Activated CD4-positive, alpha-beta T cell treated with anti-CD3 and anti-CD28 coated beads, Interleukin-2, amount 50 U/mL, for 24 hours (primary cell): ENCODE results near the gene EFHD1.
A peak's percentile ranks its signal among the peaks of the same experiment; 100 is the strongest.
"Not testable (repeated sequence)": the region's sequence is repeated elsewhere in the genome, so short reads cannot be mapped to it uniquely, and the experiment has no call there.

Experiments used
- DNase-seq, 2 donors: peaks; one replicate each; pipeline ENCODE4 v3.0.0-alpha.2; 2020; ENCODE audit warnings: low read depth in 1 of 2, low spot score in 1 of 2

EFHD1 gene

GRCh38 chr2:232689152-232689910 lies 55.9 kb downstream of the EFHD1 start:
- no peak for DNase-seq

- not testable (repeated sequence) for DNase-seq
These were observed 57.7 kb downstream of the EFHD1 start for GRCh38 chr2:232691117-232691516.

- no peak for DNase-seq
These were observed 59.9 kb downstream of the EFHD1 start for GRCh38 chr2:232693344-232693743.

GRCh38 chr2:232696609-232697058 lies 63.2 kb downstream of the EFHD1 start:
- no peak for DNase-seq

GRCh38 chr2:232697059-232697806 lies 63.8 kb downstream of the EFHD1 start, which contains the start of gene GIGYF2:
TSS of gene GIGYF2 (plus strand) at chr2:232697331. CDS start at chr2:232735198, 37,867 bp downstream.
- peak; percentile 85 to 93 for DNase-seq

- peak in 1 of 2 donors; percentile 7 for DNase-seq
These were observed 64.4 kb downstream of the EFHD1 start for GRCh38 chr2:232697807-232698110.

- DNase-seq = no peak
These were observed 65.2 kb downstream of the EFHD1 start for GRCh38 chr2:232698556-232699091.

- no peak for DNase-seq
These were observed 65.7 kb downstream of the EFHD1 start for GRCh38 chr2:232699110-232699509.

GRCh38 chr2:232700154-232700553 lies 66.8 kb downstream of the EFHD1 start:
- no peak for DNase-seq

- no peak for DNase-seq
These were observed 73.7 kb downstream of the EFHD1 start for GRCh38 chr2:232707076-232707475.

- DNase-seq = no peak
These were observed 80.1 kb downstream of the EFHD1 start for GRCh38 chr2:232713505-232713904.

- no peak for DNase-seq
These were observed 81.6 kb downstream of the EFHD1 start for GRCh38 chr2:232714969-232715368.

- DNase-seq = not testable (repeated sequence)
These were observed 86.7 kb downstream of the EFHD1 start for GRCh38 chr2:232720056-232720455.

GRCh38 chr2:232721261-232721660 lies 87.9 kb downstream of the EFHD1 start:
- DNase-seq = no peak

GRCh38 chr2:232721882-232722281 lies 88.5 kb downstream of the EFHD1 start:
- no peak for DNase-seq

- DNase-seq = no peak
These were observed 89.6 kb downstream of the EFHD1 start for GRCh38 chr2:232723027-232723426.

GRCh38 chr2:232728785-232729184 lies 95.4 kb downstream of the EFHD1 start:
- DNase-seq = no peak

GRCh38 chr2:232731470-232731869 lies 98.1 kb downstream of the EFHD1 start:
- no peak for DNase-seq
